ENCODE data around the gene SPSB4.

- TF ChIP-seq STAG1 (CRISPR knock-in tag; IDR thresholded peaks at IDR 0.05; ENCODE audit: borderline replicate concordance) (no peak), FOSL1 (tag; conservative IDR thresholded peaks at IDR 0.05) (no peak), KLF16 (IDR thresholded peaks at IDR 0.05) (no peak), CTCF (IDR thresholded peaks at IDR 0.05 in 2 of 3, conservative IDR thresholded peaks at IDR 0.05 in 1 of 3; ENCODE audit: insufficient read depth in 2 of 3, low read depth in 1 of 3, low read length in 3 of 3) (no peak), PHF21A (IDR thresholded peaks at IDR 0.05; ENCODE audit: borderline replicate concordance, low read depth) (no peak), ZNF431 (CRISPR knock-in tag; IDR thresholded peaks at IDR 0.05) (no peak), CHD2 (IDR thresholded peaks at IDR 0.05; ENCODE audit: low read depth, low read length) (no peak), HBP1 (CRISPR knock-in tag; IDR thresholded peaks at IDR 0.05) (no peak), USF2 (CRISPR knock-in tag; IDR thresholded peaks at IDR 0.05) (no peak), GABPA (tag; conservative IDR thresholded peaks at IDR 0.05; ENCODE audit: low read depth) (no peak), ZNF324 (CRISPR knock-in tag; IDR thresholded peaks at IDR 0.05) (no peak)
- TF ChIP-seq, protein P1, sequence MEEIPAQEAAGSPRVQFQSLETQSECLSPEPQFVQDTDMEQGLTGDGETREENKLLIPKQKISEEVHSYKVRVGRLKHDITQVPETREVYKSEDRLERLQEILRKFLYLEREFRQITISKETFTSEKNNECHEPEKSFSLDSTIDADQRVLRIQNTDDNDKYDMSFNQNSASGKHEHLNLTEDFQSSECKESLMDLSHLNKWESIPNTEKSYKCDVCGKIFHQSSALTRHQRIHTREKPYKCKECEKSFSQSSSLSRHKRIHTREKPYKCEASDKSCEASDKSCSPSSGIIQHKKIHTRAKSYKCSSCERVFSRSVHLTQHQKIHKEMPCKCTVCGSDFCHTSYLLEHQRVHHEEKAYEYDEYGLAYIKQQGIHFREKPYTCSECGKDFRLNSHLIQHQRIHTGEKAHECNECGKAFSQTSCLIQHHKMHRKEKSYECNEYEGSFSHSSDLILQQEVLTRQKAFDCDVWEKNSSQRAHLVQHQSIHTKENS (CRISPR knock-in tag; IDR thresholded peaks at IDR 0.05), result no peak
- TF ChIP-seq, protein P2, sequence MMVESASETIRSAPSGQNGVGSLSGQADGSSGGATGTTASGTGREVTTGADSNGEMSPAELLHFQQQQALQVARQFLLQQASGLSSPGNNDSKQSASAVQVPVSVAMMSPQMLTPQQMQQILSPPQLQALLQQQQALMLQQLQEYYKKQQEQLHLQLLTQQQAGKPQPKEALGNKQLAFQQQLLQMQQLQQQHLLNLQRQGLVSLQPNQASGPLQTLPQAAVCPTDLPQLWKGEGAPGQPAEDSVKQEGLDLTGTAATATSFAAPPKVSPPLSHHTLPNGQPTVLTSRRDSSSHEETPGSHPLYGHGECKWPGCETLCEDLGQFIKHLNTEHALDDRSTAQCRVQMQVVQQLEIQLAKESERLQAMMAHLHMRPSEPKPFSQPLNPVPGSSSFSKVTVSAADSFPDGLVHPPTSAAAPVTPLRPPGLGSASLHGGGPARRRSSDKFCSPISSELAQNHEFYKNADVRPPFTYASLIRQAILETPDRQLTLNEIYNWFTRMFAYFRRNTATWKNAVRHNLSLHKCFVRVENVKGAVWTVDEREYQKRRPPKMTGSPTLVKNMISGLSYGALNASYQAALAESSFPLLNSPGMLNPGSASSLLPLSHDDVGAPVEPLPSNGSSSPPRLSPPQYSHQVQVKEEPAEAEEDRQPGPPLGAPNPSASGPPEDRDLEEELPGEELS (CRISPR knock-in tag; IDR thresholded peaks at IDR 0.05; ENCODE audit: borderline replicate concordance), result no peak
Measured at GRCh38 chr3:141020143-141020830, 30.9 kb upstream of the SPSB4 start.
